ENCODE measurements around the gene CBX6.
"Not testable (repeated sequence)": the region's sequence is repeated elsewhere in the genome, so short reads cannot be mapped to it uniquely, and the experiment has no call there.

DNA sequence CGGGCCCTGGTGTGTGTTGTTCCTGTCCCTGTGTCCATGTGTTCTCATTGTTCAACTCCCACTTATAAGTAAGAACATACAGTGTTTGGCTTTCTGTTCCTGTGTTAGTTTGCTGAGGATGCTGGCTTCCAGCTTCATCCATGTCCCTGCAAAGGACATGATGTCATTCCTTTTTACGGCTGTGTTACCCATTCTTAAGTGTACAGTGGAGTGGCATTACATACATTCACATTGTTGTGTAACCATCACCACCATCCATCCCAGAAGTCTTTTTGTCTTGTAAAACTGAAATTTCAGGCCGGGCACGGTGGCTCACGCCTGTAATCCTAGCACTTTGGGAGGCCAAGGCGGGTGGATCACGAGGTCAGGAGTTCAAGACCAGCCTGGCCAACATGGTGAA, 17.5 kb downstream of the CBX6 start:
- TF ChIP-seq EZH2phosphoT487 (IDR thresholded peaks at IDR 0.05; ENCODE audit: insufficient read depth, low read depth); EZH2 (IDR thresholded peaks at IDR 0.05; ENCODE audit: insufficient read depth, poor library complexity, severe bottlenecking): not testable (repeated sequence)
